Activated T-helper 17 cell treated with anti-CD3 and anti-CD28 coated beads, Interleukin-2, amount 50 U/mL, for 72 hours (primary cell): Measurements from ENCODE around the gene UVSSA. TPM values are rescaled to one million over a fixed set of nuclear protein-coding genes. Genes with fewer than 3 reads are reported as not detected.

Source experiments
- ATAC-seq: fragments of 150-1000 bp; cut with Tn5 transposase; replicated peaks from 2 replicates; pipeline ENCODE4 v1.10.0; 2021; ENCODE audit warnings: mild to moderate bottlenecking, moderate library complexity
- H3K27ac Mint-ChIP-seq: one replicate; pipeline ENCODE4 v1.8.0; 2022; ENCODE audit warnings: mixed read lengths
- H3K27me3 Mint-ChIP-seq: one replicate; pipeline ENCODE4 v1.8.0; 2022; ENCODE audit warnings: mixed read lengths
- H3K36me3 Mint-ChIP-seq: one replicate; pipeline ENCODE4 v1.8.0; 2022; ENCODE audit warnings: low read depth, mild to moderate bottlenecking, mixed read lengths
- H3K4me1 Mint-ChIP-seq: one replicate; pipeline ENCODE4 v1.8.0; 2022; ENCODE audit warnings: mixed read lengths
- H3K4me3 Mint-ChIP-seq: one replicate; pipeline ENCODE4 v1.8.0; 2022; ENCODE audit warnings: mild to moderate bottlenecking, mixed read lengths
- H3K9me3 Mint-ChIP-seq: one replicate; pipeline ENCODE4 v1.8.0; 2022; ENCODE audit warnings: mixed read lengths
- total RNA-seq, 2 donors: library from RNA; stranded (reverse); gene quantifications; one replicate each; pipeline ENCODE4 v1.2.3, GENCODE V29; 2022

Gene UVSSA
- total RNA-seq, 2 donors from 2014 or later: 15.8 to 22.3 TPM

- H3K4me1 Mint-ChIP-seq: no peaks in the 10 kb centered on the region
- ATAC-seq: no peak
- H3K4me3 Mint-ChIP-seq: no peak overlapping the region
- H3K9me3 Mint-ChIP-seq: no peaks in the 10 kb centered on the region
- no peaks in the 10 kb centered on the region for H3K36me3 Mint-ChIP-seq
- no peaks in the 10 kb centered on the region for H3K27me3 Mint-ChIP-seq
- no peak overlapping the region for H3K27ac Mint-ChIP-seq
Observed at GRCh38 chr4:1357356-1358248, 10.6 kb downstream of the UVSSA start.

- no peak overlapping the region for H3K4me3 Mint-ChIP-seq
- no peaks in the 10 kb centered on the region for H3K9me3 Mint-ChIP-seq
- no peaks in the 10 kb centered on the region for H3K4me1 Mint-ChIP-seq
- H3K27ac Mint-ChIP-seq: no peak overlapping the region
- H3K36me3 Mint-ChIP-seq: no peaks in the 10 kb centered on the region
- H3K27me3 Mint-ChIP-seq: no peaks in the 10 kb centered on the region
- no peak for ATAC-seq
Observed at GRCh38 chr4:1358421-1359143, 11.6 kb downstream of the UVSSA start.

GRCh38 chr4:1359144-1359501, 12.1 kb downstream of the UVSSA start:
- Mint-ChIP-seq H3K4me3 (no peak overlapping the region), H3K27ac (no peak overlapping the region), H3K27me3 (no peaks in the 10 kb centered on the region), H3K9me3 (no peaks in the 10 kb centered on the region), H3K36me3 (no peaks in the 10 kb centered on the region), H3K4me1 (no peaks in the 10 kb centered on the region)
- ATAC-seq: no peak

- no peak overlapping the region for H3K27ac Mint-ChIP-seq
Observed at GRCh38 chr4:1359976-1360375, 13.0 kb downstream of the UVSSA start.

GRCh38 chr4:1360423-1361283, 13.6 kb downstream of the UVSSA start:
- H3K27ac Mint-ChIP-seq: no peak overlapping the region

More at GRCh38 chr4:1359976-1360375, 13.0 kb downstream of the UVSSA start:
- Mint-ChIP-seq H3K36me3 (no peaks in the 10 kb centered on the region), H3K9me3 (no peaks in the 10 kb centered on the region), H3K4me3 (no peak overlapping the region), H3K4me1 (no peaks in the 10 kb centered on the region), H3K27me3 (no peaks in the 10 kb centered on the region)
- ATAC-seq: no peak

GRCh38 chr4:1361431-1361830, 14.4 kb downstream of the UVSSA start:
- no peak overlapping the region for H3K27ac Mint-ChIP-seq
- H3K4me3 Mint-ChIP-seq: no peak overlapping the region
- H3K27me3 Mint-ChIP-seq: no peaks in the 10 kb centered on the region
- ATAC-seq: no peak
- H3K36me3 Mint-ChIP-seq: no peaks in the 10 kb centered on the region
- no peaks in the 10 kb centered on the region for H3K9me3 Mint-ChIP-seq
- H3K4me1 Mint-ChIP-seq: no peaks in the 10 kb centered on the region

More at GRCh38 chr4:1360423-1361283, 13.6 kb downstream of the UVSSA start:
- Mint-ChIP-seq H3K9me3 (no peaks in the 10 kb centered on the region), H3K36me3 (no peaks in the 10 kb centered on the region), H3K4me1 (no peaks in the 10 kb centered on the region), H3K27me3 (no peaks in the 10 kb centered on the region), H3K4me3 (no peak overlapping the region)
- ATAC-seq: no peak

GRCh38 chr4:1362046-1362445, 15.0 kb downstream of the UVSSA start:
- Mint-ChIP-seq H3K27me3 (no peaks in the 10 kb centered on the region), H3K4me3 (no peak overlapping the region), H3K27ac (no peak overlapping the region), H3K9me3 (no peaks in the 10 kb centered on the region), H3K36me3 (no peaks in the 10 kb centered on the region), H3K4me1 (no peaks in the 10 kb centered on the region)
- no peak for ATAC-seq

- H3K36me3 Mint-ChIP-seq: no peaks in the 10 kb centered on the region
- no peak overlapping the region for H3K4me3 Mint-ChIP-seq
- H3K4me1 Mint-ChIP-seq: no peaks in the 10 kb centered on the region
- no peak overlapping the region for H3K27ac Mint-ChIP-seq
- ATAC-seq: no peak
- H3K9me3 Mint-ChIP-seq: no peaks in the 10 kb centered on the region
- H3K27me3 Mint-ChIP-seq: no peaks in the 10 kb centered on the region
Observed at GRCh38 chr4:1362521-1362920, 15.5 kb downstream of the UVSSA start.

GRCh38 chr4:1363513-1363912, 16.5 kb downstream of the UVSSA start:
- no peaks in the 10 kb centered on the region for H3K9me3 Mint-ChIP-seq

GRCh38 chr4:1364217-1364616, 17.2 kb downstream of the UVSSA start:
- Mint-ChIP-seq H3K4me1 (no peaks in the 10 kb centered on the region), H3K4me3 (no peak overlapping the region), H3K27ac (no peak overlapping the region), H3K27me3 (no peaks in the 10 kb centered on the region), H3K9me3 (no peaks in the 10 kb centered on the region), H3K36me3 (no peaks in the 10 kb centered on the region)
- ATAC-seq: no peak

More at GRCh38 chr4:1363513-1363912, 16.5 kb downstream of the UVSSA start:
- Mint-ChIP-seq H3K27ac (no peak overlapping the region), H3K4me3 (no peak overlapping the region), H3K36me3 (no peaks in the 10 kb centered on the region), H3K27me3 (no peaks in the 10 kb centered on the region), H3K4me1 (no peaks in the 10 kb centered on the region)
- no peak for ATAC-seq

GRCh38 chr4:1364748-1365147, 17.7 kb downstream of the UVSSA start:
- H3K27me3 Mint-ChIP-seq: no peaks in the 10 kb centered on the region
- no peak overlapping the region for H3K27ac Mint-ChIP-seq
- ATAC-seq: no peak
- H3K9me3 Mint-ChIP-seq: no peaks in the 10 kb centered on the region
- H3K36me3 Mint-ChIP-seq: no peaks in the 10 kb centered on the region
- no peak overlapping the region for H3K4me3 Mint-ChIP-seq
- no peaks in the 10 kb centered on the region for H3K4me1 Mint-ChIP-seq

GRCh38 chr4:1365271-1366178, 18.5 kb downstream of the UVSSA start:
- H3K27ac Mint-ChIP-seq: no peak overlapping the region
- H3K36me3 Mint-ChIP-seq: no peaks in the 10 kb centered on the region
- no peak overlapping the region for H3K4me3 Mint-ChIP-seq
- H3K4me1 Mint-ChIP-seq: no peaks in the 10 kb centered on the region
- H3K27me3 Mint-ChIP-seq: no peaks in the 10 kb centered on the region
- no peak for ATAC-seq
- no peaks in the 10 kb centered on the region for H3K9me3 Mint-ChIP-seq

- no peaks in the 10 kb centered on the region for H3K27me3 Mint-ChIP-seq
- H3K27ac Mint-ChIP-seq: no peak overlapping the region
- ATAC-seq: no peak
- H3K4me3 Mint-ChIP-seq: no peak overlapping the region
- no peaks in the 10 kb centered on the region for H3K36me3 Mint-ChIP-seq
- H3K4me1 Mint-ChIP-seq: no peaks in the 10 kb centered on the region
- H3K9me3 Mint-ChIP-seq: no peaks in the 10 kb centered on the region
Observed at GRCh38 chr4:1366371-1367229, 19.6 kb downstream of the UVSSA start.
